Karpas-422 (cell line): ENCODE measurements around the gene RBFOX1. TPM values are rescaled to one million over a fixed set of nuclear protein-coding genes. Genes with fewer than 3 reads are reported as not detected.

Source experiments
- DNase-seq: peaks from one replicate; pipeline ENCODE4 v3.0.0-alpha.2; 2015
- H2AFZ ChIP-seq: fragments of 200-600 bp; sonication (generic); 2 replicates; pipeline ENCODE4 v1.6.1; 2014; ENCODE audit warnings: antibody characterized with exemption, low read length, mixed read lengths
- H3K27ac ChIP-seq: fragments of 200-600 bp; sonication (generic); 2 replicates; pipeline ENCODE4 v1.5.1; 2014; ENCODE audit warnings: mild to moderate bottlenecking, low read length, moderate library complexity
- H3K27me3 ChIP-seq: fragments of 200-600 bp; sonication (generic); 2 replicates; pipeline ENCODE4 v1.6.1; 2014; ENCODE audit warnings: low read length, mixed read lengths
- H3K36me3 ChIP-seq: fragments of 200-600 bp; sonication (generic); 2 replicates; pipeline ENCODE4 v1.6.1; 2014; ENCODE audit warnings: low read length, mixed read lengths; ENCODE audit not compliant: insufficient read depth
- H3K4me1 ChIP-seq: fragments of 200-600 bp; sonication (generic); 2 replicates; pipeline ENCODE4 v1.6.1; 2014; ENCODE audit warnings: mild to moderate bottlenecking, low read length, mixed read lengths
- H3K4me2 ChIP-seq: fragments of 200-600 bp; sonication (generic); 2 replicates; pipeline ENCODE4 v1.6.1; 2014; ENCODE audit warnings: low read length, low read depth, mild to moderate bottlenecking; ENCODE audit not compliant: poor library complexity, severe bottlenecking
- H3K4me3 ChIP-seq: fragments of 200-600 bp; sonication (generic); 2 replicates; pipeline ENCODE4 v1.5.1; 2014; ENCODE audit warnings: mild to moderate bottlenecking, antibody characterized with exemption, low read length, mixed read lengths
- H3K79me2 ChIP-seq: fragments of 200-600 bp; sonication (generic); 2 replicates; pipeline ENCODE4 v1.6.1; 2014; ENCODE audit warnings: mild to moderate bottlenecking, low read length, mixed read lengths
- H3K9ac ChIP-seq: fragments of 200-600 bp; sonication (generic); 2 replicates; pipeline ENCODE4 v1.6.0; 2014; ENCODE audit warnings: low read length
- H3K9me2 ChIP-seq: fragments of 200-600 bp; sonication (generic), shearing (Covaris generic); replicated peaks from 2 replicates; pipeline ENCODE4 v1.6.0; 2014; ENCODE audit warnings: mild to moderate bottlenecking, low read length, moderate library complexity; ENCODE audit not compliant: insufficient read depth
- H3K9me3 ChIP-seq: fragments of 300-700, 200-600 bp; sonication (generic); 2 replicates; pipeline ENCODE4 v1.6.1; 2014; ENCODE audit warnings: low read length, mixed read lengths
- H4K20me1 ChIP-seq: fragments of 200-600 bp; sonication (generic); 2 replicates; pipeline ENCODE4 v1.6.1; 2014; ENCODE audit warnings: mild to moderate bottlenecking, antibody characterized with exemption, low read length, low read depth; ENCODE audit not compliant: insufficient read depth
- total RNA-seq: library from RNA; depleted of rRNA; stranded (reverse); fragments of >200 nt; shearing (Covaris generic); gene quantifications from 2 replicates; pipeline ENCODE4 v1.2.3, GENCODE V29; 2014; ENCODE audit warnings: low replicate concordance

RBFOX1 gene
- total RNA-seq, 1 experiment from 2014 or later = 1.3 TPM

DNA sequence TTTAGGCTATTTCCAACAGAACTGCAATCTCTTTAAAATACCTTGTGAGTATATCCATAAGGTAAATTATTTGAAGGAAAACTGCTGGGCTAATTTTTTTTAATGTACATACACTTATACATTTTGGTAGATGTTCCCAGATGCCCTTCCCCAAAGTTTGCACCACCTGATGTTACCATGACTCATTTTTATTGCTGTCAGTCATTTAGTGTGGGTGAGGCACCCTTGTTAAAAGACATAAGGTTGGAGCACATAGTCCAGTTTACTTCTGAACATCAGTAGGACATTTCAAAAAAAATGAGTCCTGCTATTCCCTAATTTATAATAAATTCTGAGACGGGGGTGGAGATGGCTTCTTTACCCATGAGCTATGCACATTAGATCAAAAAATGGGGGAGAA, 138.6 kb downstream of the RBFOX1 start:
- no peak overlapping the region for H3K9ac ChIP-seq

DNA sequence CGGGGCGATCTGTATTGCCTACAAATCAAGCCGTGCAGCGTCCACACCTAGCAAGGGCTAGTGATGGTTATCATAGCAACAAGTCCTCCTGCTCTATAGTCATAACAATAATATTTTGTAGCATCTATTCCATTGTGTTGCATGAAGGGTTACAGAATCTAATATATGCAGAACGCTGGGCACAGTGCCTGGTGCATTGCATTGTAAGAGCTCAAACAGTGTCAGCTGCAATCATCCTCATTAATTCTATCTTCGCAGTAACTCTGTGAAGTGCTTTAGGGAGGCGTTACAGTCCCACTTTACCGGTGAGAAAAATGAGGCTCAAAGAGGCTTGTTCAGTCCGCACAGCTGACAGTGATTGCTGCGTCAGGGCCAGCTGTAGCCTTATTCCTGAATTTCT, 149.4 kb downstream of the RBFOX1 start:
- DNase-seq = no peak
- Histone ChIP-seq H3K27ac (no peak overlapping the region), H4K20me1 (no peaks in the 10 kb centered on the region), H3K79me2 (no peaks in the 10 kb centered on the region), H3K4me3 (no peak overlapping the region), H3K4me2 (no peak overlapping the region), H2AFZ (no peak overlapping the region), H3K9me2 (no peaks in the 10 kb centered on the region), H3K9me3 (peaks cover 12% of the 10 kb centered on the region), H3K4me1 (no peaks in the 10 kb centered on the region), H3K27me3 (no peaks in the 10 kb centered on the region), H3K36me3 (no peaks in the 10 kb centered on the region), H3K9ac (no peak overlapping the region)

More for the DNA sequence above, 138.6 kb downstream of the RBFOX1 start:
- H3K4me2 ChIP-seq = no peak overlapping the region
- DNase-seq = no peak
- H3K9me2 ChIP-seq = no peaks in the 10 kb centered on the region; the same call in 1 of the 2 replicates
- H3K79me2 ChIP-seq = no peaks in the 10 kb centered on the region
- no peaks in the 10 kb centered on the region for H4K20me1 ChIP-seq
- H3K27ac ChIP-seq = no peak overlapping the region
- H3K9me3 ChIP-seq = peaks cover 6% of the 10 kb centered on the region; the same call in 1 of the 2 replicates
- H3K4me1 ChIP-seq = no peaks in the 10 kb centered on the region
- no peaks in the 10 kb centered on the region for H3K36me3 ChIP-seq
- H3K4me3 ChIP-seq = no peak overlapping the region
- no peak overlapping the region for H2AFZ ChIP-seq
- H3K27me3 ChIP-seq = no peaks in the 10 kb centered on the region

DNA sequence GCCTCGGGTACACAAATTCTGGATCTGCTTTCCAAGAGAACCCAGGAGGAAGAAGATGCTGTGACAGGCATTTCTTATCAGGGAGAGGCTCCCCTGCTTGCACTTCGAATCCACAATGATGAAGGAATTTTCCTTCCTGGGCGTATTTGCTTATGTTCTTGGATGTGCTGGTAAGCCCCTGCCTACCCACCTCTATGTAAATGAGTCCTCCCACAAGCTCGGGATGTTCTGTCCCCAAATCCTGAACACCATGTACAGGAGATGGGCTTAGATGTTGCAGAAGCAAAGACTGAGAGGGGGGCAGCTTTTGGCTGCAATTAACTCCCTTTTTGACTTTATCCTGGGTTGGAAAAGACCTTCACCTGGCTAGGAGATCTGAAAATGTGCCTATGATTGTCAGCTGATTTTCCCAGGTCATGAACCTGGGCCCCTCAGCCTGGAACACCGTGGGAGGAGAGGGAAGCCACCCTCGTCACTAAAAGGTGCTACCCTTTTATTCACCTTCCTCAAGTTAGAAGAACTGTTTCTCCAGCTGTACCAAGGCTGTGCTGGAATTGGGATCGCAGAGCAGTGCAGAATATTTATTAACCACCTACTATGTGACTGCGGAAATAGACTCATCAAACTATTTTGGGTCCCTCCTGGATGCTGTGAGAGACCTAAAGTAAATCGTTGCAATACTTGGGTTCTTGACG, 150.1 kb downstream of the RBFOX1 start:
- Histone ChIP-seq H3K4me2 (no peak overlapping the region), H3K4me3 (no peak overlapping the region), H3K4me1 (no peaks in the 10 kb centered on the region), H3K36me3 (no peaks in the 10 kb centered on the region), H3K9ac (no peak overlapping the region), H3K27ac (no peak overlapping the region), H3K79me2 (no peaks in the 10 kb centered on the region), H4K20me1 (no peaks in the 10 kb centered on the region), H3K9me2 (no peaks in the 10 kb centered on the region), H2AFZ (no peak overlapping the region), H3K27me3 (no peaks in the 10 kb centered on the region), H3K9me3 (peaks cover 14% of the 10 kb centered on the region)
- DNase-seq = no peak

DNA sequence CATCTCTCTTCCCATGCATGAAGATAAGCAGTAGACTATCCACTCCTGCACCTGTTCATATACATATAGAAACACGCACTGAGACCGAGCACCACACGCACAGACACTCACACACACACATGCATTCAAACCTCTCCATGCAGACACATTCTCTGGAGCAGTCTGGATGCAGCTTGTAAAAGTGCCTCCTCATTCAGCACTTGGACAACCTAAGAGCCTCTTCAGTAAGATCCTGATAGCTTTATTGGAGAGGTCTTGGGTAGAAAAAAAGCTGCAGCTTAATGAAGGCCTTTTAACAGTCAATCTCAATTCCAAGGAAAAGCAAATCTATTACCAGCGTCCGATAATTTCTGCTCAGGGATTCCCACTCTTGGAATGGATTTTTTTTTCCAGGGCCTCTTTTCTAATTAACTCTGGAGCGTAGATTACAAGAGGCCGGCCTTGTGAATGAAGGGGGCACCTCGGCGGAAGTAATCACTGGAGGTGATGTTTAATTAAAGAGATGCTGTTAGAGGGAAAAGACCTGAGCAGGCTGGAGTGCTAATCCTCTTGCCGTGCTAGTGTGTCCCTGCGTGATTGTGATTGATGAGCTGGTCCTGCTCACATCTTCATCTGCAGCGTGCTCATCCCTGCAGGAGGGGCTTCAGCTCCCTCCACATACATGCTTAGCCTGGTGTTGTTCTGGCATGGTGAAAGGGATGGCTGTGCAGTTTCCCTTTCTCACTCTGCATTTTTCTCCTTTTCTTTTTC, 155.1 kb downstream of the RBFOX1 start:
- H4K20me1 ChIP-seq = no peaks in the 10 kb centered on the region
- DNase-seq = no peak
- no peaks in the 10 kb centered on the region for H3K27me3 ChIP-seq
- H3K4me3 ChIP-seq = no peak overlapping the region
- no peaks in the 10 kb centered on the region for H3K4me1 ChIP-seq
- no peak overlapping the region for H3K27ac ChIP-seq
- no peaks in the 10 kb centered on the region for H3K9me2 ChIP-seq
- H3K9me3 ChIP-seq = peaks cover 30% of the 10 kb centered on the region
- no peak overlapping the region for H3K4me2 ChIP-seq
- H3K9ac ChIP-seq = no peak overlapping the region
- H3K79me2 ChIP-seq = no peaks in the 10 kb centered on the region
- H3K36me3 ChIP-seq = no peaks in the 10 kb centered on the region
- no peak overlapping the region for H2AFZ ChIP-seq

DNA sequence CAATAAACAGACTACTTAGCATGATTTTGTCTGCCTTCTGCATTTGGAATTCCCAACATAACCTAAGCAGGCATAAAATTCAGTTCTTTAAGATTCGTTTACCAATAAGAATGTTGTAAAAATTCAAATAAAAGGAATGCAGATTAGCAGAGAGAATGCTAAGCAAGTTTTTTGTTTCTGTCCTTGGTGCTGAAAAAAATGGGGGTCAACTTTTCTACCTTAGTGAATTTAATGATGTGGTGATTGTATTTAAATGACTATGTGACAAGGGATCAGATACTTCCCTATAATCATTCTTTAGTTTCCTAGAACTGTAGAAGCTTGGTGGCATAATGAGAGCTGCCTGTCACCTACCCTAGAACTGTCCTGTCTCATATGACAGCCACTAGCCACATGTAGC, 159.5 kb downstream of the RBFOX1 start:
- DNase-seq = no peak
- Histone ChIP-seq H4K20me1 (no peaks in the 10 kb centered on the region), H3K4me1 (no peaks in the 10 kb centered on the region), H3K9me2 (no peaks in the 10 kb centered on the region), H3K9me3 (peaks cover 26% of the 10 kb centered on the region), H3K4me3 (no peak overlapping the region), H3K27ac (no peak overlapping the region), H3K36me3 (no peaks in the 10 kb centered on the region), H3K27me3 (no peaks in the 10 kb centered on the region), H3K79me2 (no peaks in the 10 kb centered on the region), H3K9ac (no peak overlapping the region), H2AFZ (no peak overlapping the region), H3K4me2 (no peak overlapping the region)

DNA sequence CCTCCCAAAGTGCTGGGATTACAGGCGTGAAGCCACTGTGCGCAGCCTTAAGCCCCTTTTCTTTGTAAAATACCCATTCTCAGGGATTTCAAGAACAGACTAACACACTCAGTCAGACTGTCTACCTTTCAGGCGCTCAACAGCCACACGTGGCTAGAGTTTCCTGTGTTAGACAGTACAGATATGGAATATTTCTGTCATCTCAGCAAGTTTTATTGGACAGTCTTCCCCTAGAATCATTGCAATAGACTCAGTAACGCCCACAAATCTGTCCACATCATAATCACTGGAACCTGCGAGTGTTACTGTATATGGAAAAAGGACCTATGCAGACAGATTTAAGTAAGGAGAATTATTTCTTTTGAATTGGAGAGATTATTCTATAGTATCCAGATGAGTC, 160.5 kb downstream of the RBFOX1 start:
- Histone ChIP-seq H3K9me2 (no peaks in the 10 kb centered on the region), H3K4me1 (no peaks in the 10 kb centered on the region), H3K27ac (no peak overlapping the region), H3K79me2 (no peaks in the 10 kb centered on the region), H3K9me3 (peaks cover 27% of the 10 kb centered on the region), H3K4me3 (no peak overlapping the region), H3K36me3 (no peaks in the 10 kb centered on the region), H3K9ac (no peak overlapping the region), H4K20me1 (no peaks in the 10 kb centered on the region), H3K4me2 (no peak overlapping the region), H3K27me3 (no peaks in the 10 kb centered on the region), H2AFZ (no peak overlapping the region)
- no peak for DNase-seq

DNA sequence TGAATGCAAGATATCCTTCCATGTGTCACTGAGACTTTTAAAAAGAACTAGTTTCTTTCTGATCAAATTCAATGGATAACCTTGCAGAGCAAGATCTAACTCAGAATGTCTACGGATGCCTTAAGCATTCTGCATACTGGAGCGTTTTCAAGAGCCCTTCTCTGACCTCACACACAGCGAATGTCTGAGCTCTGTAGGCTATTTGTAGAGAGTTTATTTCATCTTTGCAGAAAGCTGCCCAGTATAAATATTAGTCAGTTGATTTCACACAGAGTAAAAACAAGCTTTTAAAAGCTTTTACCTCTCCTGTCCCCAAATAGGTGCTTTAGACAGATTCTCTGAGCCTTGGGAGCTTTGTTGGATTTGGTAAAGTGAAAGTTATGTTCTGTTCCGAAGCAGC, 165.0 kb downstream of the RBFOX1 start:
- Histone ChIP-seq H3K36me3 (no peaks in the 10 kb centered on the region), H3K4me3 (no peak overlapping the region), H3K9ac (no peak overlapping the region), H3K4me2 (no peak overlapping the region), H4K20me1 (no peaks in the 10 kb centered on the region), H3K4me1 (no peaks in the 10 kb centered on the region), H3K9me2 (no peaks in the 10 kb centered on the region), H3K27me3 (no peaks in the 10 kb centered on the region), H3K9me3 (peaks cover 28% of the 10 kb centered on the region), H3K79me2 (no peaks in the 10 kb centered on the region), H2AFZ (no peak overlapping the region), H3K27ac (no peak overlapping the region)
- no peak for DNase-seq

DNA sequence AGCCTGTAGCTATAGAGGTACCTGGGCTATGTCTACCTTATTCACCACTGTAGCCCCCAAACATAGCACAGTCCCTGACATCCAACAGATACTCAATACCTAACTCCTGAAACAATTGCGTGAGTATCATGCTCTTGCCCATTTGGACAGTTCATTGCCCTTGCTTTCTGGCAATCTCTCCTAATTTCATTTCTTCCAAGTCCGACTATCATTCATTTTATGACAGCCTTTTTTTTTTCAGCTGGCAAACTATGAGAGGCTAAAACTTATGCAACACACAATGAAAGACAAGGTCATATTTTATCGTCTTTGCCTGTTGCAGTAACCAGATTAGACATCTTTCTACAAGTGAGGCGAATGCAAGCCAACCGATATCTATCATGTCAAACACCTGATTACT, 169.2 kb downstream of the RBFOX1 start:
- H3K9me2 ChIP-seq = no peaks in the 10 kb centered on the region
- H3K9ac ChIP-seq = no peak overlapping the region
- no peak overlapping the region for H3K27ac ChIP-seq
- no peaks in the 10 kb centered on the region for H3K4me1 ChIP-seq
- H3K36me3 ChIP-seq = no peaks in the 10 kb centered on the region
- no peak overlapping the region for H2AFZ ChIP-seq
- H4K20me1 ChIP-seq = no peaks in the 10 kb centered on the region
- peaks cover 34% of the 10 kb centered on the region for H3K9me3 ChIP-seq
- H3K79me2 ChIP-seq = no peaks in the 10 kb centered on the region
- DNase-seq = no peak
- H3K27me3 ChIP-seq = no peaks in the 10 kb centered on the region
- no peak overlapping the region for H3K4me3 ChIP-seq
- H3K4me2 ChIP-seq = no peak overlapping the region
